ENCODE data around the gene RGL2.
"Not testable (repeated sequence)": the region's sequence is repeated elsewhere in the genome, so short reads cannot be mapped to it uniquely, and the experiment has no call there.

Gene RGL2

GRCh38 chr6:33272275-33273128, 26.2 kb downstream of the RGL2 start:
- no peak for DNase-seq

GRCh38 chr6:33271468-33272274, 27.1 kb downstream of the RGL2 start, which contains the start of the genes RPS18 and VPS52:
Gene RPS18 (plus strand): TSS chr6:33272075. CDS start chr6:33272120, 45 bp downstream.
Gene VPS52 (minus strand): TSS chr6:33271876. CDS start chr6:33271675, 201 bp downstream.
- peak; percentile 99 for DNase-seq

- peak; percentile 84 for DNase-seq
Observed at GRCh38 chr6:33271117-33271467, 27.6 kb downstream of the RGL2 start.

- no peak for DNase-seq
Observed at GRCh38 chr6:33264015-33264414, 34.7 kb downstream of the RGL2 start.

- DNase-seq, result not testable (repeated sequence)
Observed at GRCh38 chr6:33262490-33262889, 36.3 kb downstream of the RGL2 start.

- DNase-seq, result no peak
Observed at GRCh38 chr6:33259032-33259431, 39.7 kb downstream of the RGL2 start.

GRCh38 chr6:33254591-33254990, 44.2 kb downstream of the RGL2 start:
- DNase-seq, result no peak

GRCh38 chr6:33252759-33253158, 46.0 kb downstream of the RGL2 start:
- DNase-seq, result no peak

- DNase-seq, result no peak
Observed at GRCh38 chr6:33251395-33252012, 47.2 kb downstream of the RGL2 start.

GRCh38 chr6:33250731-33251130, 48.0 kb downstream of the RGL2 start:
- no peak for DNase-seq

GRCh38 chr6:33249732-33250630, 48.8 kb downstream of the RGL2 start:
- DNase-seq, result no peak

GRCh38 chr6:33248932-33249731, 49.6 kb downstream of the RGL2 start:
- DNase-seq, result peak; percentile 99

GRCh38 chr6:33248643-33248931, 50.2 kb downstream of the RGL2 start:
- DNase-seq, result peak; percentile 71

- peak; percentile 87 for DNase-seq
Observed at GRCh38 chr6:33247977-33248642, 50.6 kb downstream of the RGL2 start.

- DNase-seq, result no peak
Observed at GRCh38 chr6:33243476-33243875, 55.3 kb downstream of the RGL2 start.

- DNase-seq, result no peak
Observed at GRCh38 chr6:33241968-33242367, 56.8 kb downstream of the RGL2 start.

All from NCI-H2171 treated with DMSO at 0.1 percent for 48 hours (cell line).